Cardiac fibroblast (primary cell): ENCODE results near the gene PARS2.

ENCODE experiments used
- DNase-seq, 2 donors: peaks; one replicate each; pipeline versions ENCODE4 v3.0.0 to v3.0.0-alpha.2; 2010; ENCODE audit warnings: low read depth in 2 of 2
- H3K4me3 ChIP-seq, 2 donors: replicated peaks in 1 of 2; 1 replicate in 1 of 2; 2 replicates in 1 of 2; pipeline ENCODE4 v1.5.1; 2011; ENCODE audit warnings: low read depth in 2 of 2, low read length in 2 of 2, mild to moderate bottlenecking in 2 of 2, moderate library complexity in 1 of 2
- CTCF ChIP-seq: IDR thresholded peaks from one replicate; pipeline ENCODE4 v1.5.1; 2011; ENCODE audit warnings: low read depth, mild to moderate bottlenecking, low read length, inconsistent platforms

The PARS2 gene

GRCh38 chr1:54764133-54764921 lies at the start of gene PARS2:
PARS2 (minus strand) TSS chr1:54764523; CDS start chr1:54759161, 5,362 bp downstream.
- peak; percentile 100 for DNase-seq
- H3K4me3 ChIP-seq, result peak within 1 kb of the TSS; percentile 77 to 95
- no peak for TF ChIP-seq CTCF

GRCh38 chr1:54814126-54814498 lies 49.8 kb upstream of the PARS2 start:
- no peak for DNase-seq
- no peak overlapping the region for H3K4me3 ChIP-seq
- TF ChIP-seq CTCF, result no peak

- no peak for DNase-seq
These were observed 49.3 kb upstream of the PARS2 start for GRCh38 chr1:54813485-54814125.

GRCh38 chr1:54812801-54813484 lies 48.6 kb upstream of the PARS2 start:
- no peak for TF ChIP-seq CTCF
- H3K4me3 ChIP-seq, result no peak overlapping the region
- no peak for DNase-seq

More at GRCh38 chr1:54813485-54814125, 49.3 kb upstream of the PARS2 start:
- no peak for TF ChIP-seq CTCF
- H3K4me3 ChIP-seq, result no peak overlapping the region

- no peak for TF ChIP-seq CTCF
- no peak overlapping the region for H3K4me3 ChIP-seq
- no peak for DNase-seq
These were observed 47.7 kb upstream of the PARS2 start for GRCh38 chr1:54811739-54812655.

- no peak for DNase-seq
- no peak for TF ChIP-seq CTCF
- H3K4me3 ChIP-seq, result no peak overlapping the region
These were observed 46.7 kb upstream of the PARS2 start for GRCh38 chr1:54811066-54811465.
